HepG2 (cell line): ENCODE results near the gene VCPKMT. TPM values are rescaled to one million over a fixed set of nuclear protein-coding genes. Genes with fewer than 3 reads are reported as not detected.
A peak's percentile ranks its signal among the peaks of the same experiment; 100 is the strongest.

ENCODE experiments used
- HMGXB4 ChIP-seq, 2 experiments: sonication (generic) in 1 of 2; formaldehyde crosslinking in 1 of 2; IDR thresholded peaks; 2 replicates each; pipeline versions ENCODE4 v1.4.0 to v1.6.1; 2018 to 2020; ENCODE audit warnings: missing genetic modification reagents in 2 of 2, borderline replicate concordance in 1 of 2, low read depth in 1 of 2, mild to moderate bottlenecking in 1 of 2, missing biosample characterization in 1 of 2
- IRF2 ChIP-seq: IDR thresholded peaks from 2 replicates; pipeline ENCODE4 v1.6.1; 2018; ENCODE audit warnings: missing genetic modification reagents, missing compliant biosample characterization
- NR2F6 ChIP-seq, 2 experiments: IDR thresholded peaks; 2 replicates each; pipeline ENCODE4 v1.6.1; 2016; ENCODE audit warnings: antibody characterized with exemption in 1 of 2, mild to moderate bottlenecking in 1 of 2
- PHF5A ChIP-seq: IDR thresholded peaks from one replicate; pipeline ENCODE4 v1.6.1; 2018; ENCODE audit warnings: low read depth, missing genetic modification reagents; ENCODE audit not compliant: unreplicated experiment
- RFX1 ChIP-seq: fragments of 450-650 bp; IDR thresholded peaks from 2 replicates; pipeline ENCODE4 v1.6.1; 2017
- SAP130 ChIP-seq: IDR thresholded peaks from 2 replicates; pipeline ENCODE4 v1.6.1; 2016; ENCODE audit warnings: low read depth
- SNAI1 ChIP-seq: sonication (generic); formaldehyde crosslinking; IDR thresholded peaks from 2 replicates; pipeline ENCODE4 v1.5.0; 2020; ENCODE audit warnings: mild to moderate bottlenecking, missing genetic modification reagents, borderline replicate concordance
- ZFP82 ChIP-seq: sonication (generic); formaldehyde crosslinking; IDR thresholded peaks from 2 replicates; pipeline ENCODE4 v1.5.1; 2020; ENCODE audit warnings: mild to moderate bottlenecking, missing genetic modification reagents, borderline replicate concordance
- ZNF431 ChIP-seq: sonication (generic); formaldehyde crosslinking; IDR thresholded peaks from 2 replicates; pipeline ENCODE4 v1.9.0; 2022; ENCODE audit warnings: missing genetic modification reagents, low read depth, mild to moderate bottlenecking, borderline replicate concordance
- ZNF432 ChIP-seq: sonication (generic); formaldehyde crosslinking; IDR thresholded peaks from 2 replicates; pipeline ENCODE4 v1.5.0; 2020; ENCODE audit warnings: missing genetic modification reagents, mild to moderate bottlenecking, borderline replicate concordance
- ZNF484 ChIP-seq: sonication (generic); formaldehyde crosslinking; IDR thresholded peaks from 2 replicates; pipeline ENCODE4 v1.5.1; 2020; ENCODE audit warnings: mild to moderate bottlenecking, low read depth, missing genetic modification reagents, borderline replicate concordance
- ZNF530 ChIP-seq: sonication (generic); formaldehyde crosslinking; IDR thresholded peaks from 2 replicates; pipeline ENCODE4 v1.5.0; 2020; ENCODE audit warnings: low read depth, mild to moderate bottlenecking, missing genetic modification reagents
- polyA plus RNA-seq, 8 experiments: library from polyadenylated mRNA; depleted of rRNA in 3 of 8; stranded (reverse) in 7 of 8; unstranded in 1 of 8; fragments of >200 nt; fragmentation: Illumina TruSeq in 4 of 8; extraction: Trizol in 4 of 8; gene quantifications; 2 replicates each; pipeline versions ENCODE4 v1.2.1 to v1.2.3, GENCODE V29; 2011 to 2016; ENCODE audit warnings: low read depth in 4 of 8, missing spikeins in 1 of 8, mixed read lengths in 1 of 8; ENCODE audit not compliant: insufficient read depth in 1 of 8
- total RNA-seq, 5 experiments: library from RNA; depleted of rRNA; stranded (reverse); fragments of >200 nt; fragmentation: Illumina TruSeq; extraction: Trizol; gene quantifications; 2 replicates each; pipeline ENCODE4 v1.2.3, GENCODE V29; 2016; ENCODE audit warnings: low read depth in 1 of 5
- TF ChIP-seq, protein P1 (sequence below): sonication (generic); formaldehyde crosslinking; IDR thresholded peaks from 2 replicates; pipeline ENCODE4 v1.4.0; 2020; ENCODE audit warnings: mild to moderate bottlenecking, missing genetic modification reagents
- TF ChIP-seq, protein P2 (sequence below), 2 experiments: fragments of 450-650 bp in 1 of 2; sonication (generic) in 1 of 2; formaldehyde crosslinking in 1 of 2; IDR thresholded peaks; 2 replicates each; pipeline versions ENCODE4 v1.6.1 to v1.8.0; 2016 to 2022; ENCODE audit warnings: antibody characterized with exemption in 1 of 2, mild to moderate bottlenecking in 1 of 2, missing genetic modification reagents in 1 of 2
- TF ChIP-seq, protein P3 (sequence below): sonication (generic); formaldehyde crosslinking; IDR thresholded peaks from 2 replicates; pipeline ENCODE4 v1.8.0; 2022; ENCODE audit warnings: missing genetic modification reagents, low read depth, mild to moderate bottlenecking, borderline replicate concordance

Gene VCPKMT
- total and polyA plus RNA-seq, 2 of the 13 experiments (the other 11 are each of a cell fraction or from before 2014, with no cell fraction given), result 3.9 to 5.4 TPM

- TF ChIP-seq ZFP82 (CRISPR knock-in tag) (peak; percentile 80; the same call in 1 of the 2 replicates), RFX1 (no peak), ZNF484 (CRISPR knock-in tag) (no peak), SNAI1 (CRISPR knock-in tag) (no peak), SAP130 (CRISPR knock-in tag) (peak; percentile 93), NR2F6 (IDR thresholded peaks at IDR 0.05) (no peak), NR2F6 (CRISPR knock-in tag; IDR thresholded peaks at IDR 0.05) (peak; percentile 38; the same call in 1 of the 2 replicates), HMGXB4 (CRISPR knock-in tag; IDR thresholded peaks at IDR 0.05; ENCODE audit: borderline replicate concordance in 1 of 2, low read depth in 1 of 2) (peak; percentile 72 to 79; a peak in 3 of 4 replicates), IRF2 (CRISPR knock-in tag) (peak; percentile 90), PHF5A (CRISPR knock-in tag) (no peak), ZNF431 (CRISPR knock-in tag) (no peak), ZNF530 (no peak), ZNF432 (CRISPR knock-in tag) (no peak)
- TF ChIP-seq, protein P1, sequence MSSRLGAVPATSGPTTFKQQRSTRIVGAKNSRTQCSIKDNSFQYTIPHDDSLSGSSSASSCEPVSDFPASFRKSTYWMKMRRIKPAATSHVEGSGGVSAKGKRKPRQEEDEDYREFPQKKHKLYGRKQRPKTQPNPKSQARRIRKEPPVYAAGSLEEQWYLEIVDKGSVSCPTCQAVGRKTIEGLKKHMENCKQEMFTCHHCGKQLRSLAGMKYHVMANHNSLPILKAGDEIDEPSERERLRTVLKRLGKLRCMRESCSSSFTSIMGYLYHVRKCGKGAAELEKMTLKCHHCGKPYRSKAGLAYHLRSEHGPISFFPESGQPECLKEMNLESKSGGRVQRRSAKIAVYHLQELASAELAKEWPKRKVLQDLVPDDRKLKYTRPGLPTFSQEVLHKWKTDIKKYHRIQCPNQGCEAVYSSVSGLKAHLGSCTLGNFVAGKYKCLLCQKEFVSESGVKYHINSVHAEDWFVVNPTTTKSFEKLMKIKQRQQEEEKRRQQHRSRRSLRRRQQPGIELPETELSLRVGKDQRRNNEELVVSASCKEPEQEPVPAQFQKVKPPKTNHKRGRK (CRISPR knock-in tag), result no peak; the same call in 1 of the 2 replicates
- TF ChIP-seq, protein P2, sequence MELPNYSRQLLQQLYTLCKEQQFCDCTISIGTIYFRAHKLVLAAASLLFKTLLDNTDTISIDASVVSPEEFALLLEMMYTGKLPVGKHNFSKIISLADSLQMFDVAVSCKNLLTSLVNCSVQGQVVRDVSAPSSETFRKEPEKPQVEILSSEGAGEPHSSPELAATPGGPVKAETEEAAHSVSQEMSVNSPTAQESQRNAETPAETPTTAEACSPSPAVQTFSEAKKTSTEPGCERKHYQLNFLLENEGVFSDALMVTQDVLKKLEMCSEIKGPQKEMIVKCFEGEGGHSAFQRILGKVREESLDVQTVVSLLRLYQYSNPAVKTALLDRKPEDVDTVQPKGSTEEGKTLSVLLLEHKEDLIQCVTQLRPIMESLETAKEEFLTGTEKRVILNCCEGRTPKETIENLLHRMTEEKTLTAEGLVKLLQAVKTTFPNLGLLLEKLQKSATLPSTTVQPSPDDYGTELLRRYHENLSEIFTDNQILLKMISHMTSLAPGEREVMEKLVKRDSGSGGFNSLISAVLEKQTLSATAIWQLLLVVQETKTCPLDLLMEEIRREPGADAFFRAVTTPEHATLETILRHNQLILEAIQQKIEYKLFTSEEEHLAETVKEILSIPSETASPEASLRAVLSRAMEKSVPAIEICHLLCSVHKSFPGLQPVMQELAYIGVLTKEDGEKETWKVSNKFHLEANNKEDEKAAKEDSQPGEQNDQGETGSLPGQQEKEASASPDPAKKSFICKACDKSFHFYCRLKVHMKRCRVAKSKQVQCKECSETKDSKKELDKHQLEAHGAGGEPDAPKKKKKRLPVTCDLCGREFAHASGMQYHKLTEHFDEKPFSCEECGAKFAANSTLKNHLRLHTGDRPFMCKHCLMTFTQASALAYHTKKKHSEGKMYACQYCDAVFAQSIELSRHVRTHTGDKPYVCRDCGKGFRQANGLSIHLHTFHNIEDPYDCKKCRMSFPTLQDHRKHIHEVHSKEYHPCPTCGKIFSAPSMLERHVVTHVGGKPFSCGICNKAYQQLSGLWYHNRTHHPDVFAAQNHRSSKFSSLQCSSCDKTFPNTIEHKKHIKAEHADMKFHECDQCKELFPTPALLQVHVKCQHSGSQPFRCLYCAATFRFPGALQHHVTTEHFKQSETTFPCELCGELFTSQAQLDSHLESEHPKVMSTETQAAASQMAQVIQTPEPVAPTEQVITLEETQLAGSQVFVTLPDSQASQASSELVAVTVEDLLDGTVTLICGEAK (IDR thresholded peaks at IDR 0.05), result no peak
- TF ChIP-seq, protein P2 (CRISPR knock-in tag; IDR thresholded peaks at IDR 0.05), result peak; percentile 70
- TF ChIP-seq, protein P3, sequence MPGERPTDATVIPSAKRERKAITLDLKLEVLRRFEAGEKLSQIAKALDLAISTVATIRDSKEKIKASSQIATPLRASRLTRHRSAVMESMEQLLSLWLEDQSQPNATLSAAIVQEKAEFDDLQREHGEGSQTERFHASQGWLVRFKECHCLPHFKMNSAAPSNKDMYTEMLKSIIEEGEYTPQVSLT (CRISPR knock-in tag), result no peak
Observed at GRCh38 chr14:50116181-50116956, at the start of gene VCPKMT (continued).
